ENCODE results near the gene MTA3.

GRCh38 chr2:42537493-42537892, 30.9 kb upstream of the MTA3 start:
- TF ChIP-seq CTCF (IDR thresholded peaks at IDR 0.05; ENCODE audit: extremely low read depth in 1 of 2, insufficient read depth in 1 of 2, low read depth in 1 of 2, low read length in 2 of 2) = no peak
- TF ChIP-seq GATA2 (IDR thresholded peaks at IDR 0.05; ENCODE audit: insufficient read depth, insufficient read length, low read depth, low read length) = no peak
- TF ChIP-seq EZH2 (IDR thresholded peaks at IDR 0.05; ENCODE audit: borderline replicate concordance, low read depth, low read length, severe bottlenecking) = no peak
- no peak for TF ChIP-seq POLR2A (IDR thresholded peaks at IDR 0.05; ENCODE audit: low read depth, low read length)
- no peak for TF ChIP-seq POLR2AphosphoS5 (IDR thresholded peaks at IDR 0.05; ENCODE audit: insufficient read depth, low read depth, low read length)
- TF ChIP-seq MAX (IDR thresholded peaks at IDR 0.05; ENCODE audit: insufficient read depth, insufficient read length) = no peak
- TF ChIP-seq JUN (IDR thresholded peaks at IDR 0.05; ENCODE audit: borderline replicate concordance, insufficient read depth, insufficient read length, low read depth) = no peak

Data from endothelial cell of umbilical vein (primary cell).